H9 (cell line): Measurements from ENCODE around the gene LDHD. TPM values are rescaled to one million over a fixed set of nuclear protein-coding genes. Genes with fewer than 3 reads are reported as not detected.

Experiments
- DNase-seq: peaks from one replicate; pipeline ENCODE4 v3.0.0-alpha.2; 2017
- H2AFZ ChIP-seq: one replicate; pipeline ENCODE4 v1.6.1; 2013; ENCODE audit warnings: mild to moderate bottlenecking, low read length, control low read depth, moderate library complexity
- H2AK5ac ChIP-seq: 2 replicates; pipeline ENCODE4 v1.6.1; 2013; ENCODE audit warnings: low read length, control low read depth, mixed read lengths; ENCODE audit not compliant: insufficient read length
- H2BK120ac ChIP-seq: one replicate; pipeline ENCODE4 v1.6.1; 2013; ENCODE audit warnings: low read depth, mild to moderate bottlenecking, low read length, control low read depth, inconsistent platforms; ENCODE audit not compliant: poor library complexity, severe bottlenecking
- H2BK12ac ChIP-seq: 2 replicates; pipeline ENCODE4 v1.6.1; 2013; ENCODE audit warnings: low read length, control low read depth, mixed read lengths, low read depth; ENCODE audit not compliant: insufficient read length
- H2BK15ac ChIP-seq: 2 replicates; pipeline ENCODE4 v1.6.1; 2013; ENCODE audit warnings: low read depth, low read length, control low read depth
- H2BK20ac ChIP-seq: one replicate; pipeline ENCODE4 v1.6.1; 2013; ENCODE audit warnings: low read depth, mild to moderate bottlenecking, low read length, control low read depth, inconsistent platforms; ENCODE audit not compliant: poor library complexity, severe bottlenecking
- H2BK5ac ChIP-seq: 2 replicates; pipeline ENCODE4 v1.6.1; 2013; ENCODE audit warnings: low read length, control low read depth, mixed read lengths; ENCODE audit not compliant: insufficient read length
- H3K14ac ChIP-seq: 2 replicates; pipeline ENCODE4 v1.6.1; 2013; ENCODE audit warnings: low read length, control low read depth; ENCODE audit not compliant: insufficient read depth
- H3K18ac ChIP-seq: 2 replicates; pipeline ENCODE4 v1.6.1; 2013; ENCODE audit warnings: low read depth, mild to moderate bottlenecking, mixed read lengths, low read length, control low read depth; ENCODE audit not compliant: insufficient read length
- H3K23ac ChIP-seq: 2 replicates; pipeline ENCODE4 v1.6.1; 2013; ENCODE audit warnings: low read length, control low read depth, mixed read lengths, low read depth; ENCODE audit not compliant: insufficient read length
- H3K23me2 ChIP-seq: 2 replicates; pipeline ENCODE4 v1.6.1; 2013; ENCODE audit warnings: low read depth, mild to moderate bottlenecking, mixed read lengths, low read length, control low read depth; ENCODE audit not compliant: insufficient read length, poor library complexity, severe bottlenecking
- H3K27ac ChIP-seq: 2 replicates; pipeline ENCODE4 v1.5.1; 2013; ENCODE audit warnings: low read length, control low read depth, mixed read lengths, low read depth; ENCODE audit not compliant: insufficient read length
- H3K27me3 ChIP-seq: 2 replicates; pipeline ENCODE4 v1.6.1; 2013; ENCODE audit warnings: low read length, control low read depth, inconsistent platforms; ENCODE audit not compliant: insufficient read depth
- H3K4ac ChIP-seq: 2 replicates; pipeline ENCODE4 v1.6.1; 2013; ENCODE audit warnings: low read depth, mild to moderate bottlenecking, control low read depth, inconsistent platforms, low read length, moderate library complexity
- H3K4me1 ChIP-seq: 2 replicates; pipeline ENCODE4 v1.6.1; 2013; ENCODE audit warnings: low read length, control low read depth, inconsistent platforms; ENCODE audit not compliant: insufficient read depth
- H3K4me2 ChIP-seq: 2 replicates; pipeline ENCODE4 v1.6.1; 2013; ENCODE audit warnings: low read length, control low read depth, mixed read lengths; ENCODE audit not compliant: insufficient read length, insufficient read depth
- H3K56ac ChIP-seq: 2 replicates; pipeline ENCODE4 v1.6.1; 2013; ENCODE audit warnings: low read depth, mild to moderate bottlenecking, mixed read lengths, low read length, control low read depth; ENCODE audit not compliant: insufficient read length
- H3K79me1 ChIP-seq: 2 replicates; pipeline ENCODE4 v1.6.1; 2013; ENCODE audit warnings: low read depth, mild to moderate bottlenecking, moderate library complexity, low read length, control low read depth, inconsistent platforms; ENCODE audit not compliant: insufficient read depth, poor library complexity, severe bottlenecking
- H3K79me2 ChIP-seq: 2 replicates; pipeline ENCODE4 v1.6.1; 2013; ENCODE audit warnings: low read length, control low read depth, inconsistent platforms; ENCODE audit not compliant: insufficient read depth
- H3K9ac ChIP-seq: 2 replicates; pipeline ENCODE4 v1.6.1; 2013; ENCODE audit warnings: low read length, control low read depth, mixed read lengths; ENCODE audit not compliant: insufficient read length; ENCODE audit errors: extremely low read depth
- H3K9me3 ChIP-seq: one replicate; pipeline ENCODE4 v1.6.1; 2013; ENCODE audit warnings: low read depth, low read length, inconsistent platforms; ENCODE audit not compliant: control insufficient read depth
- H3T11ph ChIP-seq: one replicate; pipeline ENCODE4 v1.6.1; 2013; ENCODE audit warnings: mild to moderate bottlenecking, low read length, control low read depth, inconsistent platforms
- H4K20me1 ChIP-seq: one replicate; pipeline ENCODE4 v1.6.1; 2013; ENCODE audit not compliant: control insufficient read depth, insufficient read length, insufficient read depth
- H4K5ac ChIP-seq: 2 replicates; pipeline ENCODE4 v1.6.1; 2013; ENCODE audit warnings: low read depth, mild to moderate bottlenecking, mixed read lengths, low read length, control low read depth; ENCODE audit not compliant: insufficient read length
- H4K8ac ChIP-seq: replicated peaks from 2 replicates; pipeline ENCODE4 v1.6.1; 2013; ENCODE audit warnings: low read length, control low read depth, mixed read lengths, low read depth; ENCODE audit not compliant: insufficient read length
- H4K91ac ChIP-seq: 2 replicates; pipeline ENCODE4 v1.6.1; 2013; ENCODE audit warnings: low read depth, mild to moderate bottlenecking, moderate library complexity, mixed read lengths, low read length, control low read depth; ENCODE audit not compliant: insufficient read length
- H3K27ac Mint-ChIP-seq, 3 experiments: 2 replicates in 2 of 3; 3 replicates in 1 of 3; pipeline ENCODE4 v1.8.0; 2020 to 2021; ENCODE audit warnings: mixed read lengths in 3 of 3, mild to moderate bottlenecking in 1 of 3, moderate library complexity in 1 of 3
- H3K27me3 Mint-ChIP-seq: 2 replicates; pipeline ENCODE4 v1.8.0; 2021; ENCODE audit warnings: low read depth, mild to moderate bottlenecking, moderate library complexity, mixed read lengths
- H3K36me3 Mint-ChIP-seq, 3 experiments: 2 replicates in 2 of 3; 3 replicates in 1 of 3; pipeline ENCODE4 v1.8.0; 2020 to 2021; ENCODE audit warnings: low read depth in 3 of 3, mixed read lengths in 3 of 3; ENCODE audit not compliant: insufficient read depth in 1 of 3
- H3K4me1 Mint-ChIP-seq, 2 experiments: 2 replicates each; pipeline ENCODE4 v1.8.0; 2020; ENCODE audit warnings: mixed read lengths in 2 of 2
- H3K4me3 Mint-ChIP-seq, 2 experiments: 2 replicates in 1 of 2; 3 replicates in 1 of 2; pipeline ENCODE4 v1.8.0; 2020 to 2021; ENCODE audit warnings: mild to moderate bottlenecking in 2 of 2, mixed read lengths in 2 of 2, moderate library complexity in 1 of 2
- H3K9me3 Mint-ChIP-seq, 2 experiments: 2 replicates in 1 of 2; 3 replicates in 1 of 2; pipeline ENCODE4 v1.8.0; 2020; ENCODE audit warnings: mild to moderate bottlenecking in 2 of 2, mixed read lengths in 2 of 2, moderate library complexity in 1 of 2
- WGBS: extraction: QIAGEN DNeasy Blood & Tissue Kit; methylation state at CpG from one replicate; pipeline ENCODE4 v1.1.7; 2013; ENCODE audit warnings: missing lambda C conversion rate, low lambda C conversion rate, mixed read lengths; ENCODE audit not compliant: insufficient read length; ENCODE audit errors: extremely low coverage; 5-methylcytosine and 5-hydroxymethylcytosine counted together
- total RNA-seq: library from RNA; stranded (reverse); gene quantifications from 2 replicates; pipeline ENCODE4 v1.2.1, GENCODE V29; 2021
- TF ChIP-seq, protein P1 (sequence below): fragments of 200-600 bp; sonication (generic); conservative IDR thresholded peaks from 3 replicates; pipeline ENCODE4 v1.8.0; 2021; ENCODE audit warnings: antibody characterized with exemption, mild to moderate bottlenecking

Gene LDHD
- total RNA-seq, 1 experiment from 2014 or later: 14.7 TPM

DNA sequence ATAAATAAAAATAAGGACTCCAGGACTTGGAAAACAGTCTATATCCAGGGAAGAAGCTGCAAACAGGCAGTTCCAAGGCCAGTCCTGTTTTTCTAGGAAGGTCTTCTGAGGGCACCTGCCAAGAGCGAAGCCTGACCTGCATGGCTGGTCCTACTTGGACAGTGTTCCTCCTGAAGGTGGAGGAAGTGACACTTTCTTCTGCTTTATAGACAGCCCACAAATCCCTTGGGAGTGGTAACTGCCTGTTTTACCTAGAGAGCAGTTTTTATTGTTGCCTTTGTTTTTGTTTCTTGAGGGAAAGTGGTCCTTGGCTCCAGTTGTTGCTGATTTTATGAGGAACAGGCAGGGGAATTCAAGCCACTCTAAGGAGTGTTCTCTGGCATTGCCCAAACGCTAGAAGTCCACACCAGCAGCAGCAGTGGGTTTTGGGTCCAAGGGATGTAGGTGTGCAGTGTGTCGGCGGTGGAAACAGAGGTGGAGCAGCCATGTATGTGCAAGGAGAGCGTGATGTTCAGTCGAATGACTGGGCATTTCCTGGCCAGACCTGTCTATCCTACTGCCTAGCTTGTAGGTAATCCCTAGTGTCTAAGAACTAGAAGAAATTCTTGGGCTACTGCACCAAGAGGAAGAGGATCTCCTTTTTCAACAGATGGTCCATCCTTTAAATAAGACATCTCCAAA, 35.3 kb downstream of the LDHD start:
- H3K9ac ChIP-seq: no peak overlapping the region
- H3K79me1 ChIP-seq: peaks cover 4% of the 10 kb centered on the region
- peaks cover 7% of the 10 kb centered on the region; the same call in 1 of the 2 replicates for H3K4me1 ChIP-seq
- Mint-ChIP-seq H3K27me3 (no peaks in the 10 kb centered on the region), H3K36me3 (peaks cover 9 to 24% (median 18%) of the 10 kb centered on the region in 3 experiments), H3K27ac (peak overlapping the region in 2 of 3 experiments; percentile 37 to 66; a peak in 3 of 7 replicates), H3K4me1 (peaks cover 38 to 41% of the 10 kb centered on the region in 2 experiments), H3K9me3 (peaks cover 2 to 3% of the 10 kb centered on the region in 2 experiments; a peak in 1 of 5 replicates), H3K4me3 (no peak overlapping the region)
- no peak overlapping the region for H3K4ac ChIP-seq
- no peak overlapping the region for H2AFZ ChIP-seq
- no peak overlapping the region for H2BK120ac ChIP-seq
- H3K4me2 ChIP-seq: no peak overlapping the region
- H2BK20ac ChIP-seq: no peak overlapping the region
- no peaks in the 10 kb centered on the region for H4K20me1 ChIP-seq
- H3K27ac ChIP-seq: no peak overlapping the region
- H3K56ac ChIP-seq: no peak overlapping the region
- H3T11ph ChIP-seq: no peak overlapping the region
- H3K18ac ChIP-seq: no peak overlapping the region
- no peak overlapping the region for H2AK5ac ChIP-seq
- H2BK12ac ChIP-seq: no peak overlapping the region
- no peak for DNase-seq
- no peak overlapping the region for H4K5ac ChIP-seq
- H2BK15ac ChIP-seq: no peak overlapping the region
- TF ChIP-seq, protein P1, sequence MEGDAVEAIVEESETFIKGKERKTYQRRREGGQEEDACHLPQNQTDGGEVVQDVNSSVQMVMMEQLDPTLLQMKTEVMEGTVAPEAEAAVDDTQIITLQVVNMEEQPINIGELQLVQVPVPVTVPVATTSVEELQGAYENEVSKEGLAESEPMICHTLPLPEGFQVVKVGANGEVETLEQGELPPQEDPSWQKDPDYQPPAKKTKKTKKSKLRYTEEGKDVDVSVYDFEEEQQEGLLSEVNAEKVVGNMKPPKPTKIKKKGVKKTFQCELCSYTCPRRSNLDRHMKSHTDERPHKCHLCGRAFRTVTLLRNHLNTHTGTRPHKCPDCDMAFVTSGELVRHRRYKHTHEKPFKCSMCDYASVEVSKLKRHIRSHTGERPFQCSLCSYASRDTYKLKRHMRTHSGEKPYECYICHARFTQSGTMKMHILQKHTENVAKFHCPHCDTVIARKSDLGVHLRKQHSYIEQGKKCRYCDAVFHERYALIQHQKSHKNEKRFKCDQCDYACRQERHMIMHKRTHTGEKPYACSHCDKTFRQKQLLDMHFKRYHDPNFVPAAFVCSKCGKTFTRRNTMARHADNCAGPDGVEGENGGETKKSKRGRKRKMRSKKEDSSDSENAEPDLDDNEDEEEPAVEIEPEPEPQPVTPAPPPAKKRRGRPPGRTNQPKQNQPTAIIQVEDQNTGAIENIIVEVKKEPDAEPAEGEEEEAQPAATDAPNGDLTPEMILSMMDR: no peak
- no peak overlapping the region for H4K91ac ChIP-seq
- H2BK5ac ChIP-seq: no peak overlapping the region
- H3K23ac ChIP-seq: no peak overlapping the region
- no peaks in the 10 kb centered on the region for H3K9me3 ChIP-seq
- no peak overlapping the region for H3K14ac ChIP-seq
- no peak overlapping the region for H4K8ac ChIP-seq
- no peaks in the 10 kb centered on the region for H3K27me3 ChIP-seq
- no CpG with 5 or more reads among the region's 6 CpGs for WGBS
- H3K23me2 ChIP-seq: no peaks in the 10 kb centered on the region
- H3K79me2 ChIP-seq: no peaks in the 10 kb centered on the region; the same call in 1 of the 2 replicates
